Activated naive CD4-positive, alpha-beta T cell (primary cell): ENCODE measurements around the gene PTHLH.

Source experiments
- DNase-seq, 4 experiments: peaks; one replicate each; lab custom pipeline; 2025; lab: John Stamatoyannopoulos, UW

The PTHLH gene

DNA sequence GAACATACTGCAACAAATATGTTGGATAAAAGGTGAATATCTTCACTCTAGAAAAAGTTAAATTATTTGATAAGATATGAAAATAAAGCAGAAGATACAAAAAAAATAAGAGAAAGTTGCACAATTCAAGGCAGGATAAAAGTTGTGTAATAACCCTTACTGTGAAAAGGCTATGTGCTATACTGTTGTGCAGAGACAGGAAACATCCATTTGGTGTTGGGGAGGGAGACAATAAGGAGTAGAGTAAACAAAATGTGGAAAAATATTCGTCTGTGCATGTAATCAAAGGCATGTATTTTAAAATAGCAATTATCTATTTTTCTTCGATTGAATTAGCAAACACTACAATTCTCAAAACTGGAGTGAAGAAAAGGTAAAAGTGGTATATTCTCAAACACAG is 34.8 kb downstream of the PTHLH start:
- DNase-seq: no peak

DNA sequence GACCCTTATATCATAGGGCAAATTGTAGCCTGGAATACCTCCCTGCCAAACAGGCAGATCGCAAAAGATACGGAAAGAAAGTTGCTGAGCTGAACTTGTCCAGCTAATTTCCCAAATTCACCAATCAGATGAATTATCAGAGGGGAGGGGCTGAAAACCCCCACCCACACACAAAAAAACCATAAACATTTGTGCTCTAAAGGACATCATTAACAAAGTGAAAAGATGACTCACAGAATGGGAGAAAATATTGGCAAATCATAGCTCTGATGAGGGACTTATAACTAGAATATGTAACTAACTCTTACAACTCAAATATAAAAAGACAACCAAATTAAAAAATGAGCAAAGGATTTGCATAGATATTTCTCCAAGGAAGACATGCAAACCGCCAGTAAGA is 36.3 kb downstream of the PTHLH start:
- no peak for DNase-seq

DNA sequence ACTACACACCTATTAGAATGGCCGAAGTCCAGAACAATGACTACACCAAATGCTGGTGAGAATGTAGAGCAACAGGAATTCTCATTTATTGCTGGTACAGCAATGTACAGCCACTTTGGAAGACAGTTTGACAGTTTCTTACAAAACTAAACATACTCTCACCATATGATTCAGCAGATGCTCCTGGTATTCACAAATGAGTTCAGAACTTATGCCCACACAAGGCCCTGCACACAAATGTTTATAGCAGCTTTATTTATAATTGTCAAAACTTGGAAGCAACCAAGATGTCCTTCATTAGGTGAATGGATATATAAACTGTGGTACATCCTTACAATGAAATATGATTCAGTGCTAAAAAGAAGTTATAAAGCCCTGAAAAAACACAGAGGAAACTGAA is 38.3 kb downstream of the PTHLH start:
- no peak for DNase-seq

DNA sequence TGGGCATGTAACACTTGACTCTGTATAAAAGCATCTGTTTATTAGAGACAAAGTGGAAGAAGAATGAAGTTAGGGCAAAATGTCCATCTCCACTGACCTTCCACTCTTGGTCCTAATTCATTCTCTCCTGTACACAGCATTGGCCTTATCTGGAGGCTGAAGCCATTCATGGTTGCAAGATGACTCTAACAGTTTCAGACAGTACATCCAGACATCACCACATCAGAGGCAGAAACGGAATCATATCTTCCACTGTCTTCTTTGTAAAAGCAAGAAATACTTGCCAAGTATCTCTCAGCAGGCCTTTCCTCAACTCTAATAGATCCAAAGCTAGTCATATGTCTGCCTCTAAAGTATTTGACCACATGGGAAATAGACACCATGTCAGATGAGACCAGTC is 41.1 kb downstream of the PTHLH start:
- no peak for DNase-seq

DNA sequence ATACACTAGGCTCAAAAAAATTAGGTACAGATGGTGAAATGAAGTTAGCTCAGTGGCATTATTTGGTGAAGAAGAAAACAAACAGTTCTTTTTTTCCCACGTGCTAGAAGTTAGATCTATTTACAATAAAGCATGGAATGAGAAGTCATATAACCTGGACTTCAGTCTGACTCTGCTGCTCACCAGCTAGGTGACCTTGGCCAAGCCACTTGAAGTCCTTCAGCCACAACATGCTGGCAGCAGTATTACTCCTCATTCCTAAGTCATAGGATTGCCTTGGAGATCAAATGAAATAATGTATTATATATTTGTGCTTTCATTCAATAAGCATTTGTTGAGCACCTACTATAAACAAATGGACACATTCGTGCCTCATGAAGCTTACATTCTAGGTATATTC is 45.2 kb downstream of the PTHLH start:
- no peak for DNase-seq

DNA sequence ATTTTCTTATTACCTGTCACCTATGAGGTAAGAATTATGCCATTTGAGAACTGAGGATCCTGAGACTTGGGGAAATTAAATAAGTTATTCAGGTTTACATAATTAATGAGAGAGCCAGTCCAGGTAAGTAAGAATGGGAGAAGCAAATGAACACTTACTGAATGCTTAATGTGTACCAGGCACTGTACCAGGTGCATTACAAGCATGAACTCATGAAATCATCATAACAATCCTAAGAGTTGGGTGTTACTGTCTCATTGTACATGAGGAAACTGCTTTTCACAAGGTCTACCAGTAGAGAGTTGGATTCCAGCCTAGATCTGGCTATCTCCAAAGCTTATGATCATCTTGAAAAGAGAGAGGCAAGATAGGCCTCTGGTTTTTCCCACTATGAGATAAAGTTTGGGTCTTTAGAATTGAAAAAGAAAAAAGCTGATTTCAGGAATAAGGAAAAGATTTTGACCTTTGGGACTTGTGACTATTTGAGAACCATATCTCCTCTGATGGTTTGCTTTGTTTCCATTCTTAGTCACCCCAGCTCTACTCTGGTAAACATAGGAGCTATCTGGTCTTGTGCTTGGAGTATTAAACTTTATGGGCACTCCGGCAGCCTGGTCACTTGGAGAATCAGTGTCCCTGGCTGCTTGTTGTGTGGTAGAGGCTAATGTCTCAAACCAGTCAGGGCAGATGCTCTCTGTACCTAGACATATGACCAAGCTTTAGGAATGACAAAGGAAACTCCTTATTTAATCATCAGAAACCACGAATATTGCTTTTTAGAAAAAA is 48.0 kb downstream of the PTHLH start:
- DNase-seq: no peak

DNA sequence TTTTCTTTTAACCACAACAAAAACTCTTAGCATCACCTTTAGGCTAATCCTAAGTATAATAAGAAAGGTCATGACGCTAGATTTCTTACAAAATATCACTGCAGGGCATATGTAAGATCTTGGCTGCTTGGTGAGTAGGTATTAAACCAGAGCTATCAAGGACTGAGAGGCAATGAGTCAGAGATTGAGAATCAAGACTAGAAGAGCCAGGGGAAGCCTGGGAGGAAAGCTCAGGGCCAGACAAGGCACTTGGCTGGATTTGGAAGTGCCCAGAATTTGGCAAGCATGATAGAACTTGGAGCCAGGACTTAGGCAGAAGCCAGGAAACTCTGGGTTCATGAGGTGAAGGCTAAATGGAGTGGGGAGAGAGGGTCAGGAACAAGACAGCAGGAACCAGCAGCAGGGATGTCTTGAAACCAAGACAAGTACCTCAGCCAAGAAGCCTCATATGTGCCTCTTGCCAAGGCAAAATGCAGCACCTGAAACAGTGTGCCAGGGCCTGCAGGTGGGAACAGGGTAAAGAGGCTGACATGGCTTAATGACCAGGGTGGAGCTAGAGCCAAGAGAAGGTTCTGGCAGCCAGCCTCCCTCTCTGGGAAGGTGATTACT is 49.9 kb downstream of the PTHLH start:
- no peak for DNase-seq

DNA sequence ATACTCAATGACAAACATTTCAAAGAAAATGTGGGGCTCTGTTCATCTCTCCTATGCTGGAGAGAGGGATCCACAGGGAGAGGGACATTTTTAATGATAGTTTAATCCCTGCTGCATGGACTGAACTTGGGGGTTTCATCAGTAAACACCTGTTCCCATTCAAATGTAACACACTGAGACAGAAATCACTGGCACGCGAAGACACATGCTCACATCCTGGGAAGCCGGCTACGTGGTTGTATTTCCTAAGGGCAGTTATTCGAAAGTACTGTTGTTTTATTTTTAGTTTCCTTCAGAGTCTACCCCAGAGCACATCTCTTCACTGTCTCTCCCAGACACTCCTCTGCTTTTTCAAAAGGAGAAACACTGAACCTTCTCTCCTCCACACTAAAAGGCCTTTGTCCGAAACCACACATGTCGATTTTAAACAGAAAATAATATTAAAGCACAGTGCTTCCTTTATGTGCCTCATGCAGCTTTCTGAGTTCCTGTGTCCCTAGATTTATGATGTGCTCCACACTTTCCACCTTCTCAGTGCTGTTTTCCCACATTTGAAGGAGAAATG is 52.8 kb downstream of the PTHLH start:
- no peak for DNase-seq

DNA sequence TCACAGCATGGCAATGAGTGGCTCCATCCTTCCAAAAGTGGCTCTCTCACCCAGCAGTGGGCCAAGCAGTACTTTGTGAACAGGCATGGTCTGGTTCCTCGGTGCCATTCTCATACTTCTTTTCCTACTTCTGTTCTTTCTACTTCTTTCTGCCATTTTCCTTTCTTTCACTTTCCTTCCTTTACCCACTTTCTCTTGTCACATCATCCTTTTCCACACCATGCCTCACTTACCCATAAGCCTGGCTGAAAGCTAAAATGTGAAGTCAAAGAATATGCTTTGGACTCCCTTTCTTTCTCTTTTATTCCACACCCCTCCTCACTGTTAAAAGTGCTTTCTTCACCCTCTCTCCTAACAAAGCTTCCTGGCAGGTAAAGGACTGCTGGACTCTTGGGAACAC is 57.0 kb downstream of the PTHLH start:
- DNase-seq: no peak

DNA sequence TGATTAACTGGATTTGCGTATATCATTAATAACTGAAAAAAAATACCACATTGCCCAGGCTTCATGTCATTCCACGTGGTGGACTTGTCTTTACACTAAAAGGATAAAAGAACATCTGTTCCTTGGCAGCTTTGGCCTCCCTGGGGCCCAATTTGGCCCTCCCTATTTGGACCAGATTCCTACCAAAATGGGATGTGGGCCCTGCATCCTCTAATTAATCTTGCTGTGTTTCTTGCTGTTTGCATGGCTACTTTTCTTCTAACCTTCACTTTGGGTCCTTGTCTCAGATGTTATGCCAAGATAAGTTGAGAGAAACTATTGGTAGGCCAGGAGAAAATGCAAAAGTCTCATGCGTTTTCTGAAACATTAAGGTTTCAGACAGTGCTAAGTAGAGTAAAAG is 57.5 kb downstream of the PTHLH start:
- no peak for DNase-seq

DNA sequence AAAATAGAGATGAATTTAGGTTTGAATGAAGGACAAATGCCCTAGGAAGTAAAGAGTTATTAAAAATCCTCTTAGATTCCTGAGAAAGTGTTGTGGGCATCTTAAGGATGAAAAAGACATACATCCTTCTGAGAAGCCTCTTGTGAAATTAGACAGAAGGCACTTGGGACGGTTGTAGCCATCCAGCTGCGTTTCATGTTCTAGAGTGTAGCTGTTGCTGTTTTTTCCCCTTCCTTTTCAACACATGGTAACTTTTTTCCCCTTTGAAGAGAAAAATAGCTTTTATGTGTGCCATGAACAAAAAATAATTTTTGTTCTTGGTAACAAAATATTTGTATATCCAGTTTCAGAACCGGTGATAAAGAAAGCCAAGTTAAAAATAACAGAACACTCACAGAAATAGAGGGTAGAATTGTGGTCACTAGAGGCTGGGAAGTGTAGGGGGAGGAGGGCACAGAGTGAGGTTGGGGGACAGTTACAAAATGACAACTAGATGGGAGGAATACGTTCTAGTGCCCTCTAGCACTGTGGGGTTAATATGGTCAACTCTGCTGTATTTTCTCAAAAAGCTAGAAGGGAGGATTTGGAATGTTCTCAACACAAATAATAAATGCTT is 58.4 kb downstream of the PTHLH start:
- DNase-seq: no peak

DNA sequence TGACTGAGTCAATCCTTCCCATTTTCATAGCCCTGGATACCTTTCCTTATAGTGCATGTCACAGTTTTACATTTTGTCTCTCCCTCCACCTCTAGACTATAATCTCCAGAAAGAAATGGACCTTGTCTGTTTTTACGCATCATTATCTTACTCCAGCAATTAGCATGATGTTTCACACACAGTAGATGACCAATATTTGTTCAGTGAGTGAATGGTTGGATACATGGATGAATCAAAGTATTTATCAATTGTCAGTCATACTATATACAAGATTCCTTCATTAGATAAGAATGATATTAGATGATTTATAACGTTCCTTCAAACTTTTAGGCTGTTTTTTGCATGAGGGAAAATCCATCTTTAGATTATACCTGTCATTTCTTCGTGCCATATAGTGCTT is 61.1 kb downstream of the PTHLH start:
- DNase-seq: no peak
